H1 (cell line): ENCODE results near the gene SIGLEC15. TPM values are rescaled to one million over a fixed set of nuclear protein-coding genes. Genes with fewer than 3 reads are reported as not detected.

ENCODE experiments used
- ASH2L ChIP-seq: fragments of 200-600, 300-600 bp; sonication (generic); IDR thresholded peaks from one replicate; pipeline ENCODE4 v1.7.1; 2017; ENCODE audit warnings: low read length
- ATF3 ChIP-seq: IDR thresholded peaks from 2 replicates; pipeline ENCODE4 v1.6.1; 2011; ENCODE audit warnings: low read depth, mild to moderate bottlenecking, low read length; ENCODE audit not compliant: insufficient read depth
- CEBPB ChIP-seq: IDR thresholded peaks from 2 replicates; pipeline ENCODE4 v1.6.1; 2012; ENCODE audit warnings: low read depth, low read length
- CHD2 ChIP-seq: IDR thresholded peaks from 2 replicates; pipeline ENCODE4 v1.6.1; 2012; ENCODE audit warnings: low read length, improper control_type of control experiment
- CHD7 ChIP-seq: fragments of 300-600 bp; sonication (generic); IDR thresholded peaks from 2 replicates; pipeline ENCODE4 v1.7.1; 2012; ENCODE audit warnings: low read length, moderate library complexity, mild to moderate bottlenecking, inconsistent platforms; ENCODE audit not compliant: insufficient replicate concordance
- JUND ChIP-seq: IDR thresholded peaks from 2 replicates; pipeline ENCODE4 v1.6.1; 2011; ENCODE audit warnings: mild to moderate bottlenecking, improper control_type of control experiment, low read length
- NRF1 ChIP-seq: IDR thresholded peaks from 2 replicates; pipeline ENCODE4 v1.6.1; 2011; ENCODE audit warnings: mild to moderate bottlenecking, low read depth, low read length, improper control_type of control experiment
- RBBP5 ChIP-seq: IDR thresholded peaks from 2 replicates; pipeline ENCODE4 v1.7.1; 2012; ENCODE audit warnings: low read depth, mild to moderate bottlenecking, inconsistent platforms, low read length, moderate library complexity, borderline replicate concordance
- SIN3A ChIP-seq, 2 experiments: IDR thresholded peaks in 1 of 2; conservative IDR thresholded peaks in 1 of 2; 2 replicates each; pipeline ENCODE4 v1.6.1; 2011 to 2012; ENCODE audit warnings: low read length in 2 of 2, improper control_type of control experiment in 1 of 2, low read depth in 1 of 2, mild to moderate bottlenecking in 1 of 2
- SIRT6 ChIP-seq: IDR thresholded peaks from one replicate; pipeline ENCODE4 v1.7.1; 2012; ENCODE audit warnings: low read length, inconsistent platforms
- TBP ChIP-seq: IDR thresholded peaks from 2 replicates; pipeline ENCODE4 v1.6.1; 2011; ENCODE audit warnings: low read depth, low read length, improper control_type of control experiment
- YY1 ChIP-seq: IDR thresholded peaks from 2 replicates; pipeline ENCODE4 v1.6.1; 2011; ENCODE audit warnings: low read depth, mild to moderate bottlenecking, low read length
- ZNF274 ChIP-seq: IDR thresholded peaks from 2 replicates; pipeline ENCODE4 v1.7.0; 2012; ENCODE audit warnings: low read length, borderline replicate concordance; ENCODE audit errors: extremely low read depth
- polyA plus RNA-seq, 7 experiments: library from polyadenylated mRNA; depleted of rRNA in 3 of 7; stranded (reverse) in 5 of 7; unstranded in 2 of 7; fragments of >200 nt in 5 of 7; fragments of 200-250 nt in 2 of 7; gene quantifications; 1 replicate in 5 of 7; 2 replicates in 1 of 7; 4 replicates in 1 of 7; pipeline versions ENCODE4 v1.2.1 to v1.2.3, GENCODE V29; 2011 to 2013; ENCODE audit warnings: missing spikeins in 2 of 7, mixed read lengths in 2 of 7
- total RNA-seq: library from RNA; stranded (reverse); fragmentation: NEBNext Ultra II Directional; extraction: Animal tissue kit (Norgen Biotek cat#: 25700); gene quantifications from 2 replicates; pipeline ENCODE4 v1.2.1, GENCODE V29; 2021

Gene SIGLEC15
- total and polyA plus RNA-seq, 2 of the 8 experiments (the other 6 are each of a cell fraction or from before 2014, with no cell fraction given): 0.20 to 0.37 TPM

DNA sequence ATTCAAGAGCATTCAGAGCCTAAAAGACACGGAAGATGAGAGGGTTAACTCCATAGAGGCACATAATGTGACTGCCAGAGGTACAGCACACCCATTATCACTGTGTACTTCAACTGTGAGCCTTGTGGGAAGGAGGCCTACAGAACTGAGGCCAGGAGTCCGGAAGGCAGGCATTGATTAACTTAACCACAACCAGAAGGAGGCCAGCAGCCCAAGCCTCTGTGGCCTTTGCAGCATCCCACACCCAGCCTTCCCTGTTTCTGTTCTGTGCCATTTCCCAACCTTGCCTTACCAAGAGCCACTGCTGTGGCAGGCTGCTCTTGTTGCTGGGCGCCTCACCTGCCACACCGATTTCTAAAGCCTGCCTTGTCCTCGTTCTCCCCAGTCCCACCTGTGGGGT, 27.2 kb downstream of the SIGLEC15 start (continued):
- TF ChIP-seq CHD7: no peak
- no peak for TF ChIP-seq YY1
- TF ChIP-seq ATF3: no peak
- no peak for TF ChIP-seq ZNF274
- TF ChIP-seq JUND: no peak
- TF ChIP-seq RBBP5: no peak
- no peak for TF ChIP-seq NRF1
- TF ChIP-seq CHD2: no peak
- no peak for TF ChIP-seq SIN3A (conservative IDR thresholded peaks at IDR 0.05 in 1 of 2, IDR thresholded peaks at IDR 0.05 in 1 of 2; ENCODE audit: low read depth in 1 of 2, low read length in 2 of 2)
- TF ChIP-seq TBP: no peak
- TF ChIP-seq ASH2L: no peak
- no peak for TF ChIP-seq CEBPB
- TF ChIP-seq SIRT6: no peak
